ENCODE results near the gene ENAH.

ENAH gene

GRCh38 chr1:225462714-225463574, 190.0 kb downstream of the ENAH start:
- H3K4me3 ChIP-seq (ENCODE audit: low read depth, low read length): no peak overlapping the region
- TF ChIP-seq CTCF (IDR thresholded peaks at IDR 0.05; ENCODE audit: borderline replicate concordance, insufficient read depth, low read depth, low read length): no peak

GRCh38 chr1:225462429-225462713, 190.6 kb downstream of the ENAH start:
- TF ChIP-seq CTCF (IDR thresholded peaks at IDR 0.05; ENCODE audit: borderline replicate concordance, insufficient read depth, low read depth, low read length): no peak

GRCh38 chr1:225461533-225462428, 191.1 kb downstream of the ENAH start:
- H3K4me3 ChIP-seq (ENCODE audit: low read depth, low read length): no peak overlapping the region
- TF ChIP-seq CTCF (IDR thresholded peaks at IDR 0.05; ENCODE audit: borderline replicate concordance, insufficient read depth, low read depth, low read length): no peak

More at GRCh38 chr1:225462429-225462713, 190.6 kb downstream of the ENAH start:
- no peak overlapping the region for H3K4me3 ChIP-seq (ENCODE audit: low read depth, low read length)

GRCh38 chr1:225460737-225461532, 192.0 kb downstream of the ENAH start:
- H3K4me3 ChIP-seq (ENCODE audit: low read depth, low read length): no peak overlapping the region
- no peak for TF ChIP-seq CTCF (IDR thresholded peaks at IDR 0.05; ENCODE audit: borderline replicate concordance, insufficient read depth, low read depth, low read length)

- no peak overlapping the region for H3K4me3 ChIP-seq (ENCODE audit: low read depth, low read length)
These were observed 192.7 kb downstream of the ENAH start for GRCh38 chr1:225460021-225460736.

More at GRCh38 chr1:225460021-225460736, 192.7 kb downstream of the ENAH start:
- TF ChIP-seq CTCF (IDR thresholded peaks at IDR 0.05; ENCODE audit: borderline replicate concordance, insufficient read depth, low read depth, low read length): no peak
